ENCODE data around the gene DDX31. TPM values are rescaled to one million over a fixed set of nuclear protein-coding genes. Genes with fewer than 3 reads are reported as not detected.

DDX31 gene
- total RNA-seq, 2 experiments from 2014 or later, result 28.3 to 28.8 TPM

GRCh38 chr9:132698989-132699388 lies 29.2 kb upstream of the DDX31 start:
- no peak overlapping the region for H3K4me3 ChIP-seq (ENCODE audit: low read depth, low read length, poor library complexity, severe bottlenecking)
- ChIA-PET CTCF (ENCODE audit: unreplicated experiment) (no interaction called here), POLR2A (interaction anchor here (0.7 kb wide), 2 partner anchors 1521 to 1927 kb away, joined by 5 to 6 read pairs; no protein-coding TSS in a partner anchor)
- no peak overlapping the region for H3K4me2 ChIP-seq (ENCODE audit: low read length)
- no peak overlapping the region for H3K27ac ChIP-seq (ENCODE audit: low read depth, low read length, poor library complexity, severe bottlenecking)
- H3K4me1 ChIP-seq (ENCODE audit: insufficient read depth, low read length, poor library complexity, severe bottlenecking), result no peaks in the 10 kb centered on the region
- intact Hi-C loops (cut with micrococcal nuclease; ENCODE audit: unreplicated experiment), result no loop called here
- no peaks in the 10 kb centered on the region for H4K20me1 ChIP-seq (ENCODE audit: insufficient read depth, low read length)
- peaks cover 5% of the 10 kb centered on the region for H3K36me3 ChIP-seq (ENCODE audit: insufficient read depth, low read length)
- H3K9me2 ChIP-seq (ENCODE audit: insufficient read depth, low read length), result no peaks in the 10 kb centered on the region
- DNase-seq (ENCODE audit: low spot score), result no peak
- H2AFZ ChIP-seq (ENCODE audit: low read length), result no peak overlapping the region
- no peaks in the 10 kb centered on the region for H3K79me2 ChIP-seq (ENCODE audit: insufficient read depth, low read depth, low read length)
- no TSS peak for BruUV-seq (replicated peaks)
- TF ChIP-seq EZH2phosphoT487 (IDR thresholded peaks at IDR 0.05; ENCODE audit: borderline replicate concordance, low read depth, low read length) (no peak), CTCF (conservative IDR thresholded peaks at IDR 0.05; ENCODE audit: low read length) (no peak)
- peaks cover 33% of the 10 kb centered on the region; the same call in 1 of the 2 replicates for H3K9me3 ChIP-seq (ENCODE audit: low read length)

GRCh38 chr9:132697230-132697629 lies 27.4 kb upstream of the DDX31 start:
- intact Hi-C loops (cut with micrococcal nuclease; ENCODE audit: unreplicated experiment), result no loop called here
- Histone ChIP-seq H3K4me1 (ENCODE audit: insufficient read depth, low read length, poor library complexity, severe bottlenecking) (no peaks in the 10 kb centered on the region), H4K20me1 (ENCODE audit: insufficient read depth, low read length) (no peaks in the 10 kb centered on the region), H3K36me3 (ENCODE audit: insufficient read depth, low read length) (peaks cover 22% of the 10 kb centered on the region), H3K4me3 (ENCODE audit: low read depth, low read length, poor library complexity, severe bottlenecking) (no peak overlapping the region), H3K79me2 (ENCODE audit: insufficient read depth, low read depth, low read length) (no peaks in the 10 kb centered on the region), H3K27ac (ENCODE audit: low read depth, low read length, poor library complexity, severe bottlenecking) (no peak overlapping the region), H3K9me2 (ENCODE audit: insufficient read depth, low read length) (no peaks in the 10 kb centered on the region), H2AFZ (ENCODE audit: low read length) (no peak overlapping the region), H3K4me2 (ENCODE audit: low read length) (no peak overlapping the region), H3K9me3 (ENCODE audit: low read length) (peaks cover 33% of the 10 kb centered on the region; the same call in 1 of the 2 replicates)
- ChIA-PET POLR2A (no interaction called here), CTCF (ENCODE audit: unreplicated experiment) (interaction anchor here (0.5 kb wide), 1 partner anchor 850 kb away, joined by 3 read pairs; no protein-coding TSS in a partner anchor)
- no TSS peak for BruUV-seq (replicated peaks)
- no peak for TF ChIP-seq EZH2phosphoT487 (IDR thresholded peaks at IDR 0.05; ENCODE audit: borderline replicate concordance, low read depth, low read length)
- TF ChIP-seq CTCF (conservative IDR thresholded peaks at IDR 0.05; ENCODE audit: low read length), result no peak
- DNase-seq (ENCODE audit: low spot score), result peak; percentile 7

GRCh38 chr9:132694144-132694543 lies 24.4 kb upstream of the DDX31 start:
- no peak overlapping the region for H3K4me2 ChIP-seq (ENCODE audit: low read length)
- CTCF ChIA-PET (ENCODE audit: unreplicated experiment), result no interaction called here
- peak; percentile 23 for DNase-seq (ENCODE audit: low spot score)
- no peak overlapping the region for H2AFZ ChIP-seq (ENCODE audit: low read length)
- no peaks in the 10 kb centered on the region for H4K20me1 ChIP-seq (ENCODE audit: insufficient read depth, low read length)
- H3K9me2 ChIP-seq (ENCODE audit: insufficient read depth, low read length), result no peaks in the 10 kb centered on the region
- peak; percentile 64 for TF ChIP-seq CTCF (conservative IDR thresholded peaks at IDR 0.05; ENCODE audit: low read length)
- no peak for TF ChIP-seq EZH2phosphoT487 (IDR thresholded peaks at IDR 0.05; ENCODE audit: borderline replicate concordance, low read depth, low read length)
- BruUV-seq (replicated peaks), result no TSS peak
- POLR2A ChIA-PET, result interaction anchor here (0.9 kb wide), 1 partner anchor 49 kb away, joined by 4 read pairs; no protein-coding TSS in a partner anchor
- H3K9me3 ChIP-seq (ENCODE audit: low read length), result peaks cover 28% of the 10 kb centered on the region; the same call in 1 of the 2 replicates
- no peak overlapping the region for H3K27ac ChIP-seq (ENCODE audit: low read depth, low read length, poor library complexity, severe bottlenecking)
- no peaks in the 10 kb centered on the region for H3K4me1 ChIP-seq (ENCODE audit: insufficient read depth, low read length, poor library complexity, severe bottlenecking)
- no peaks in the 10 kb centered on the region for H3K79me2 ChIP-seq (ENCODE audit: insufficient read depth, low read depth, low read length)
- H3K4me3 ChIP-seq (ENCODE audit: low read depth, low read length, poor library complexity, severe bottlenecking), result no peak overlapping the region
- H3K36me3 ChIP-seq (ENCODE audit: insufficient read depth, low read length), result peaks cover 53% of the 10 kb centered on the region
- intact Hi-C loops (cut with micrococcal nuclease; ENCODE audit: unreplicated experiment), result no loop called here
